ENCODE measurements around the gene LTBP4. TPM values are rescaled to one million over a fixed set of nuclear protein-coding genes. Genes with fewer than 3 reads are reported as not detected.

The LTBP4 gene
- total RNA-seq: 85.3 and 203 TPM in 2 replicates
- polyA plus RNA-seq: 158 and 255 TPM in 2 replicates

- no peaks in the 10 kb centered on the region for H3K9me3 ChIP-seq (ENCODE audit: low read depth)
- peak; percentile 11 for TF ChIP-seq CTCF (IDR thresholded peaks at IDR 0.05; ENCODE audit: low read depth, low read length)
- H3K36me3 ChIP-seq: no peaks in the 10 kb centered on the region
- peaks cover 33% of the 10 kb centered on the region for H3K4me1 ChIP-seq (ENCODE audit: low read depth)
- no peak within 1 kb of the TSS for H3K27ac ChIP-seq
- peaks cover 11% of the 10 kb centered on the region for H3K27me3 ChIP-seq
- peak within 1 kb of the TSS; percentile 32 for H3K4me3 ChIP-seq
- DNase-seq (ENCODE audit: low read depth in 1 of 2, low spot score in 1 of 2): peak; percentile 46 to 70
Observed at GRCh38 chr19:40601134-40601974, at the start of gene LTBP4. TSS of gene LTBP4 (plus strand) at chr19:40601369. CDS start at chr19:40601388, 19 bp downstream.

GRCh38 chr19:40552848-40553247, 48.3 kb upstream of the LTBP4 start:
- Histone ChIP-seq H3K36me3 (no peaks in the 10 kb centered on the region), H3K4me1 (ENCODE audit: low read depth) (no peaks in the 10 kb centered on the region), H3K27me3 (peaks cover 67% of the 10 kb centered on the region), H3K9me3 (ENCODE audit: low read depth) (no peaks in the 10 kb centered on the region), H3K27ac (no peak overlapping the region), H3K4me3 (no peak overlapping the region)
- DNase-seq (ENCODE audit: low read depth in 1 of 2, low spot score in 1 of 2): no peak
- no peak for TF ChIP-seq CTCF (IDR thresholded peaks at IDR 0.05; ENCODE audit: low read depth, low read length)

GRCh38 chr19:40553885-40554857, 47.0 kb upstream of the LTBP4 start:
- H3K9me3 ChIP-seq (ENCODE audit: low read depth): no peaks in the 10 kb centered on the region
- peaks cover 60% of the 10 kb centered on the region for H3K27me3 ChIP-seq
- no peak for DNase-seq (ENCODE audit: low read depth in 1 of 2, low spot score in 1 of 2)
- TF ChIP-seq CTCF (IDR thresholded peaks at IDR 0.05; ENCODE audit: low read depth, low read length): no peak
- H3K27ac ChIP-seq: no peak overlapping the region
- no peak overlapping the region for H3K4me3 ChIP-seq
- no peaks in the 10 kb centered on the region for H3K4me1 ChIP-seq (ENCODE audit: low read depth)
- no peaks in the 10 kb centered on the region for H3K36me3 ChIP-seq

- Histone ChIP-seq H3K36me3 (no peaks in the 10 kb centered on the region), H3K9me3 (ENCODE audit: low read depth) (no peaks in the 10 kb centered on the region), H3K27me3 (peaks cover 75% of the 10 kb centered on the region), H3K4me1 (ENCODE audit: low read depth) (no peaks in the 10 kb centered on the region), H3K27ac (no peak overlapping the region), H3K4me3 (no peak overlapping the region)
- TF ChIP-seq CTCF (IDR thresholded peaks at IDR 0.05; ENCODE audit: low read depth, low read length): no peak
- DNase-seq (ENCODE audit: low read depth in 1 of 2, low spot score in 1 of 2): no peak
Observed at GRCh38 chr19:40555978-40556689, 45.0 kb upstream of the LTBP4 start.

GRCh38 chr19:40556953-40557530, 44.1 kb upstream of the LTBP4 start:
- H3K9me3 ChIP-seq (ENCODE audit: low read depth): no peaks in the 10 kb centered on the region
- no peak for DNase-seq (ENCODE audit: low read depth in 1 of 2, low spot score in 1 of 2)
- TF ChIP-seq CTCF (IDR thresholded peaks at IDR 0.05; ENCODE audit: low read depth, low read length): no peak
- H3K4me3 ChIP-seq: no peak overlapping the region
- no peaks in the 10 kb centered on the region for H3K36me3 ChIP-seq
- no peak overlapping the region for H3K27ac ChIP-seq
- peaks cover 83% of the 10 kb centered on the region for H3K27me3 ChIP-seq
- H3K4me1 ChIP-seq (ENCODE audit: low read depth): no peaks in the 10 kb centered on the region
